Neural progenitor cell (in vitro differentiated cells): ENCODE measurements around the gene BTBD9.
"Not testable (repeated sequence)": the region's sequence is repeated elsewhere in the genome, so short reads cannot be mapped to it uniquely, and the experiment has no call there.

ENCODE experiments used
- CTCF ChIP-seq: fragments of 200-600 bp; sonication (generic); IDR thresholded peaks from 2 replicates; pipeline ENCODE4 v1.5.1; 2017; ENCODE audit warnings: antibody characterized with exemption, mild to moderate bottlenecking
- EZH2 ChIP-seq: fragments of 200-600 bp; sonication (generic); IDR thresholded peaks from 2 replicates; pipeline ENCODE4 v1.6.1; 2017; ENCODE audit warnings: antibody characterized with exemption, mild to moderate bottlenecking, moderate library complexity
- EZH2phosphoT487 ChIP-seq: fragments of 200-600 bp; sonication (generic); IDR thresholded peaks from 2 replicates; pipeline ENCODE4 v1.6.1; 2017; ENCODE audit warnings: antibody characterized with exemption

- not testable (repeated sequence) for TF ChIP-seq CTCF, EZH2, EZH2phosphoT487
These were observed 20.4 kb downstream of the BTBD9 start for GRCh38 chr6:38619342-38619741.
